Suprapubic skin (tissue), 4 donors: ENCODE measurements around the gene MBOAT2. TPM values are rescaled to one million over a fixed set of nuclear protein-coding genes. Genes with fewer than 3 reads are reported as not detected.

Experiments
- DNase-seq, 2 donors: peaks; one replicate each; pipeline ENCODE4 v3.0.0-alpha.2; 2019; ENCODE audit warnings: low spot score in 2 of 2
- H3K27ac ChIP-seq: fragments of 200-600 bp; sonication (generic); one replicate; pipeline ENCODE4 v1.5.1; 2019
- H3K27me3 ChIP-seq: fragments of 200-600 bp; sonication (generic); one replicate; pipeline ENCODE4 v1.5.1; 2019
- H3K36me3 ChIP-seq: fragments of 200-600 bp; sonication (generic); one replicate; pipeline ENCODE4 v1.5.1; 2019
- H3K4me1 ChIP-seq: fragments of 200-600 bp; sonication (generic); one replicate; pipeline ENCODE4 v1.5.1; 2019
- H3K4me3 ChIP-seq: fragments of 200-600 bp; sonication (generic); one replicate; pipeline ENCODE4 v1.5.1; 2019; ENCODE audit warnings: mild to moderate bottlenecking
- H3K9me3 ChIP-seq: fragments of 200-600 bp; sonication (generic); one replicate; pipeline ENCODE4 v1.5.1; 2019
- CTCF ChIP-seq, 2 donors: fragments of 200-600 bp in 1 of 2; fragments of 450-650 bp in 1 of 2; sonication (generic) in 1 of 2; IDR thresholded peaks; one replicate each; pipeline ENCODE4 v1.5.1; 2016 to 2019; ENCODE audit warnings: antibody characterized with exemption in 2 of 2, mild to moderate bottlenecking in 1 of 2, moderate library complexity in 1 of 2
- EP300 ChIP-seq: sonication (generic); formaldehyde crosslinking; IDR thresholded peaks from one replicate; pipeline ENCODE4 v1.6.1; 2017; ENCODE audit warnings: antibody characterized with exemption
- POLR2A ChIP-seq, 2 donors: fragments of 450-650 bp; IDR thresholded peaks; one replicate each; pipeline ENCODE4 v1.6.1; 2017; ENCODE audit warnings: antibody characterized with exemption in 2 of 2, mild to moderate bottlenecking in 2 of 2, moderate library complexity in 2 of 2
- POLR2AphosphoS5 ChIP-seq, 3 donors: sonication (generic); formaldehyde crosslinking; IDR thresholded peaks; one replicate each; pipeline ENCODE4 v1.6.1; 2017; ENCODE audit warnings: antibody characterized with exemption in 3 of 3
- WGBS: methylation state at CpG from one replicate; pipeline ENCODE4 v1.1.5; 2018; 5-methylcytosine and 5-hydroxymethylcytosine counted together
- total RNA-seq, 4 donors: library from RNA; depleted of rRNA; stranded (reverse); fragments of >200 nt; gene quantifications; one replicate each; pipeline ENCODE4 v1.1.0, GENCODE V29; 2016

MBOAT2 gene
- total RNA-seq, 4 donors from 2014 or later: 44.4 to 55.8 (median 51.1) TPM

- 30% methylated on average over 1 of the region's 1 CpG for WGBS
- Histone ChIP-seq H3K27ac (no peak overlapping the region), H3K27me3 (no peaks in the 10 kb centered on the region), H3K36me3 (no peaks in the 10 kb centered on the region), H3K4me1 (no peaks in the 10 kb centered on the region), H3K4me3 (no peak overlapping the region), H3K9me3 (no peaks in the 10 kb centered on the region)
- DNase-seq: no peak
- TF ChIP-seq CTCF (IDR thresholded peaks at IDR 0.05) (no peak), EP300 (no peak), POLR2A (IDR thresholded peaks at IDR 0.05) (no peak), POLR2AphosphoS5 (IDR thresholded peaks at IDR 0.05) (no peak)
Measured at GRCh38 chr2:9037166-9037565, 33.7 kb upstream of the MBOAT2 start.

DNA sequence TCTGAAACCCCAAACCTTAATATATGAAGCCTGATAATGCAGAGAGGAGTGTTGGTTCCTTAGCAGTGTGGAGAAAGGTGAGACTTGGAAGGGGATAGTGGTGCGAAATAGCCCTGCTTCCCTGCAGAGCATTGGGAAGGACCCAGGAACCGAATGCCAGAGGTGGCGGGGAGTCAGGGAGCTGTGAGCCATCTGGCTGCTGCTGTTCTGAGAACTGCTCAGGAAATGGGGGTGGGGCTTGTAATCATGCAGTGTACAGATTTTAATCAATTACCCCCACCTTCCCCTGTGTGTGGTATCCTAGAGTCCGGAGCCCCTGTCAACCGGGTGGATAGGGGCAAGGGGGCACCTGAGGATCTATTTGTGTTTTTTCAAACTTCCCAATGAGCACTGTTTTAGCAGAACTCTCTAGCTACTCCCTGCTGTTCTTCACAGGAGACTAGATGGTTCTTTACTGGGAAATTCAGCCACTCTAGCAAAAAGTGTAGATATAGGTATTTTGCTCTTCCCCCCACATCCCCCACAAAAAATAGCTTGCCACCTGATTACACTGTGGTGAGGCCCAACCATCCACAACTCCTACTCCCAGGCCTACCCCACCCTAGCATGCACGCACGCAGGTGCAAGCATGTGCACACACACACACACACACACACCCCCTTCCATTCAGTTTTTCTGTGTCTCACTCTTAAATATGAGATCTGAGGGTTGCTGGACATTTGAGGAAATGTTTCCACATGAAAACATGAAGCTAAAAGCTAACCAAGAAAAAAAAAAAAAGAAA lies 30.1 kb upstream of the MBOAT2 start:
- peaks cover 4% of the 10 kb centered on the region for H3K4me1 ChIP-seq
- no peak for DNase-seq
- H3K27me3 ChIP-seq: peaks cover 6% of the 10 kb centered on the region
- WGBS: 61% methylated on average over 7 of the region's 7 CpGs
- H3K36me3 ChIP-seq: no peaks in the 10 kb centered on the region
- no peaks in the 10 kb centered on the region for H3K9me3 ChIP-seq
- TF ChIP-seq POLR2AphosphoS5 (IDR thresholded peaks at IDR 0.05): no peak
- H3K4me3 ChIP-seq: no peak overlapping the region
- no peak overlapping the region for H3K27ac ChIP-seq

DNA sequence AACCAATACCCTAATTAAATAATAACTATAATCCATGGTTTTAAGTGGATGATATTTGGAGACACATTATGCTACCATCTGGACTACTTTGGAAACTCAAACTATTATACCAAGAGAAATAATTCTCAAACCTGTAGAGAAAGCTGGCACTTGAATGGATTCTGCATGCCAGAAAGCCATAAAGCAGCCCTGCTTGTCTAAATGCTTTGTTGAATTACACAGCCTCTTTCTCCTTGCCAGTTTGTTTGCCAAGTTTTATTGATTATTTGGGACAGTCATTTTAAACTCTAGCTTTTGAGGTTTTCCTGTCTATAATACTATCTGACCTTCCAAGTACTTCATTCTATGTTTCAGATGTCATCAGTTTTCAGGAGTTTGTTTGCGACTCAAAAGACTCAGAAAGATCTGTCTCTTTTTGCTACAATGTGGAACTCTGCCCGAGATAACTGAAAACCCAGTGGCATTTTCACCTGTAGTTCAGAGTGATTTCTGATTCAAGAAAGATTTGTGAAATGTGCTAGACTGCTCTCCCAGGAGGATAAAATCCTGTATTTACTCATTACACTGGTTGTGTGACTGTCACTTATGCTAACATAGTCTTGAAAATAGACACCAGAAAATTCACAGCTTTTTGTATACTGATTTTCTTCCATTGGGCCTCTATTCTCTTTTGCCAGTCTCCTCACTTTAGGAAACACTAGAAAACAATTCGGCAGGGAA lies 29.2 kb upstream of the MBOAT2 start:
- TF ChIP-seq POLR2AphosphoS5 (IDR thresholded peaks at IDR 0.05) (no peak), POLR2A (IDR thresholded peaks at IDR 0.05) (no peak), EP300 (no peak), CTCF (IDR thresholded peaks at IDR 0.05) (no peak)
- Histone ChIP-seq H3K4me3 (no peak overlapping the region), H3K27ac (no peak overlapping the region), H3K9me3 (no peaks in the 10 kb centered on the region), H3K27me3 (peaks cover 6% of the 10 kb centered on the region), H3K4me1 (peaks cover 4% of the 10 kb centered on the region), H3K36me3 (no peaks in the 10 kb centered on the region)
- 68% methylated on average over 3 of the region's 3 CpGs for WGBS
- DNase-seq: no peak

DNA sequence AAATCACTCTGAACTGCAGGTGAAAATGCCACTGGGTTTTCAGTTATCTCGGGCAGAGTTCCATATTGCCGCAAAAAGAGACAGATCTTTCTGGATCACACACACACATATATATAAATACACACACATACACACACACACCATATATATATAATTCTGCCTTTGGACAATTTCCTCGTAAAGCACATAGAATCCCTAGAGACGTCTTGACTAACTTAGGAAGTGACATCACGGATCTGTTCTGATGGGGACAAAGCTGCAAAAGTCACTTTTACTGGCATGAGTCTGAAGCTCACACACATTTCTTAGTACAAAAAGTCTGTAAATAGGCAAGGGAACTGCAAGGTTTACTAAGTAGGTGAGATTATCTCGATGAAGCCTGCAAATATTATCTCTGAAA lies 28.6 kb upstream of the MBOAT2 start:
- Histone ChIP-seq H3K4me1 (peaks cover 4% of the 10 kb centered on the region), H3K36me3 (no peaks in the 10 kb centered on the region), H3K27ac (no peak overlapping the region), H3K27me3 (peaks cover 6% of the 10 kb centered on the region), H3K4me3 (no peak overlapping the region), H3K9me3 (no peaks in the 10 kb centered on the region)
- WGBS: 76% methylated on average over 6 of the region's 6 CpGs
- TF ChIP-seq CTCF (IDR thresholded peaks at IDR 0.05) (no peak), POLR2A (IDR thresholded peaks at IDR 0.05) (no peak), POLR2AphosphoS5 (IDR thresholded peaks at IDR 0.05) (no peak), EP300 (no peak)
- DNase-seq: no peak

DNA sequence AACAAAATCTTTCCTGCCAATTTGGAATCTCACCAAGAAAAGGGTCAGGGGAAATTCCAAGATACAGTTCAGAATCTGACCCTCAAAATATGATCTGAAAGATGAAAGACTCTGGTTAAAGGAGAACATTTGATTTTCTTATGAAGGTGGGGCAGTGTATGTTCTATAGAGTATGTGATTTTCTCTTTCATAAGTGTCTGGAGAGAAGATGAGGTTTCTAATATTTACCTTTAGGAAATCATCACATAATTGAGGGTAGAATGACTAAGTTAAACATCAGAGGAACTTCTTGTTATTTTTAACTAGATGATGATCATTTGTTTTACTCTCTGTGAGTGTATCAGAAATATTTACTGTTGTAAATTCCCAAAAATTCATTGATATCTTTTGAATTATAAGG lies 27.8 kb upstream of the MBOAT2 start:
- Histone ChIP-seq H3K36me3 (no peaks in the 10 kb centered on the region), H3K9me3 (no peaks in the 10 kb centered on the region), H3K4me3 (no peak overlapping the region), H3K27me3 (peaks cover 6% of the 10 kb centered on the region), H3K4me1 (peaks cover 4% of the 10 kb centered on the region), H3K27ac (no peak overlapping the region)
- DNase-seq: no peak
- TF ChIP-seq CTCF (IDR thresholded peaks at IDR 0.05) (no peak), POLR2A (IDR thresholded peaks at IDR 0.05) (no peak), POLR2AphosphoS5 (IDR thresholded peaks at IDR 0.05) (no peak)
